Measurements from ENCODE around the gene ATP2B2.

ATP2B2 gene

DNA sequence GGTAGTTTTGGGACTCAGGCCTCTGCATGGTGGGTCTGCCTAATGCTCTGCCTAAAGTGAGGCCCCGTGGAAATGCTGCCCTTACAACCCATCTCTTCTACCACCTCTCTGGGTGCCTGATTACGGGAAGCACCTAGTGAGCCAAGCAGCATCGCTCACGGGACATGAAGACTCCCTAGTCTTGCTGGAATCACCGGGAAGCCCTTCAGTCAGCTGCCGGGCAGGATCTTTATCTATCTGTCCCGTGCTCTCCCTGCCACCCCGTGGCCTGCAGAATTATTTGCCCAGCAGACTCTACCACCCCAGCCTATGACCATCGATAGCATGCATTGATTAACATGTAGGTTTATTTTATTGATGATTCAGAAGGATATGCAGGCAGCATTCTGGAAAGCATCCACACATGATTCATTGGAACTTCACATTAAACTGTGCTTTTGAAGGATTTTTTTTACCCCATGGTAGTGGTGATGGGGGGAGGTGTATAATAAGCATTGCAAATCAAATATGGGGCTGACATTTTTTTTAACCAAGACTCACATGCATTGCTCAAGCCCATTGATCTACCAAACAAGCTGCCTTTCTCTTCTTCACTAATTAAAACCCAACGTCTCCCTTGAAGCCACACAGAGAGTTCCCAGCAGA lies 63.1 kb downstream of the ATP2B2 start:
- H3K9ac ChIP-seq (ENCODE audit: low read depth, low read length, poor library complexity, severe bottlenecking), result no peak overlapping the region

GRCh38 chr3:10440684-10441083 lies 64.7 kb downstream of the ATP2B2 start:
- H3K36me3 ChIP-seq (ENCODE audit: insufficient read depth, low read length), result no peaks in the 10 kb centered on the region
- H3K4me1 ChIP-seq (ENCODE audit: insufficient read depth, low read length, poor library complexity, severe bottlenecking), result no peaks in the 10 kb centered on the region
- H3K9me3 ChIP-seq (ENCODE audit: insufficient read depth, low read depth, low read length), result no peaks in the 10 kb centered on the region
- no peak overlapping the region for H2AFZ ChIP-seq (ENCODE audit: low read length)
- H3F3A ChIP-seq (ENCODE audit: low read depth), result no peaks in the 10 kb centered on the region
- TF ChIP-seq EZH2phosphoT487 (IDR thresholded peaks at IDR 0.05; ENCODE audit: borderline replicate concordance), result no peak
- TF ChIP-seq, protein P1, sequence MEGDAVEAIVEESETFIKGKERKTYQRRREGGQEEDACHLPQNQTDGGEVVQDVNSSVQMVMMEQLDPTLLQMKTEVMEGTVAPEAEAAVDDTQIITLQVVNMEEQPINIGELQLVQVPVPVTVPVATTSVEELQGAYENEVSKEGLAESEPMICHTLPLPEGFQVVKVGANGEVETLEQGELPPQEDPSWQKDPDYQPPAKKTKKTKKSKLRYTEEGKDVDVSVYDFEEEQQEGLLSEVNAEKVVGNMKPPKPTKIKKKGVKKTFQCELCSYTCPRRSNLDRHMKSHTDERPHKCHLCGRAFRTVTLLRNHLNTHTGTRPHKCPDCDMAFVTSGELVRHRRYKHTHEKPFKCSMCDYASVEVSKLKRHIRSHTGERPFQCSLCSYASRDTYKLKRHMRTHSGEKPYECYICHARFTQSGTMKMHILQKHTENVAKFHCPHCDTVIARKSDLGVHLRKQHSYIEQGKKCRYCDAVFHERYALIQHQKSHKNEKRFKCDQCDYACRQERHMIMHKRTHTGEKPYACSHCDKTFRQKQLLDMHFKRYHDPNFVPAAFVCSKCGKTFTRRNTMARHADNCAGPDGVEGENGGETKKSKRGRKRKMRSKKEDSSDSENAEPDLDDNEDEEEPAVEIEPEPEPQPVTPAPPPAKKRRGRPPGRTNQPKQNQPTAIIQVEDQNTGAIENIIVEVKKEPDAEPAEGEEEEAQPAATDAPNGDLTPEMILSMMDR (conservative IDR thresholded peaks at IDR 0.05; ENCODE audit: low read length), result no peak
- H3K27me3 ChIP-seq (ENCODE audit: insufficient read depth, low read length, poor library complexity, severe bottlenecking), result no peaks in the 10 kb centered on the region
- no peaks in the 10 kb centered on the region for H3K9me2 ChIP-seq (replicated peaks; ENCODE audit: low read depth, low read length)
- no peak overlapping the region for H3K9ac ChIP-seq (ENCODE audit: low read depth, low read length, poor library complexity, severe bottlenecking)
- H4K20me1 ChIP-seq (ENCODE audit: insufficient read depth, low read length, poor library complexity, severe bottlenecking), result no peaks in the 10 kb centered on the region
- H3K4me2 ChIP-seq (ENCODE audit: low read depth, low read length, poor library complexity, severe bottlenecking), result no peak overlapping the region
- H3K79me2 ChIP-seq (ENCODE audit: insufficient read depth, low read length), result no peaks in the 10 kb centered on the region
- no peak overlapping the region for H3K4me3 ChIP-seq (ENCODE audit: low read length, poor library complexity, severe bottlenecking)

More for the DNA sequence above, 63.1 kb downstream of the ATP2B2 start:
- Histone ChIP-seq H3K27me3 (ENCODE audit: insufficient read depth, low read length, poor library complexity, severe bottlenecking) (no peaks in the 10 kb centered on the region), H3K4me1 (ENCODE audit: insufficient read depth, low read length, poor library complexity, severe bottlenecking) (no peaks in the 10 kb centered on the region), H3K9me3 (ENCODE audit: insufficient read depth, low read depth, low read length) (no peaks in the 10 kb centered on the region), H3K36me3 (ENCODE audit: insufficient read depth, low read length) (no peaks in the 10 kb centered on the region), H4K20me1 (ENCODE audit: insufficient read depth, low read length, poor library complexity, severe bottlenecking) (no peaks in the 10 kb centered on the region), H3K79me2 (ENCODE audit: insufficient read depth, low read length) (no peaks in the 10 kb centered on the region), H2AFZ (ENCODE audit: low read length) (no peak overlapping the region), H3K4me2 (ENCODE audit: low read depth, low read length, poor library complexity, severe bottlenecking) (no peak overlapping the region), H3K4me3 (ENCODE audit: low read length, poor library complexity, severe bottlenecking) (no peak overlapping the region), H3K9me2 (replicated peaks; ENCODE audit: low read depth, low read length) (no peaks in the 10 kb centered on the region), H3F3A (ENCODE audit: low read depth) (no peaks in the 10 kb centered on the region)
- TF ChIP-seq, protein P1 (conservative IDR thresholded peaks at IDR 0.05; ENCODE audit: low read length), result no peak
- no peak for TF ChIP-seq EZH2phosphoT487 (IDR thresholded peaks at IDR 0.05; ENCODE audit: borderline replicate concordance)

GRCh38 chr3:10438902-10439610 lies 66.3 kb downstream of the ATP2B2 start:
- Histone ChIP-seq H3K4me1 (ENCODE audit: insufficient read depth, low read length, poor library complexity, severe bottlenecking) (no peaks in the 10 kb centered on the region), H3K27me3 (ENCODE audit: insufficient read depth, low read length, poor library complexity, severe bottlenecking) (no peaks in the 10 kb centered on the region), H3F3A (ENCODE audit: low read depth) (no peaks in the 10 kb centered on the region), H2AFZ (ENCODE audit: low read length) (no peak overlapping the region), H3K79me2 (ENCODE audit: insufficient read depth, low read length) (no peaks in the 10 kb centered on the region), H3K36me3 (ENCODE audit: insufficient read depth, low read length) (no peaks in the 10 kb centered on the region), H3K9me3 (ENCODE audit: insufficient read depth, low read depth, low read length) (no peaks in the 10 kb centered on the region), H4K20me1 (ENCODE audit: insufficient read depth, low read length, poor library complexity, severe bottlenecking) (no peaks in the 10 kb centered on the region), H3K4me2 (ENCODE audit: low read depth, low read length, poor library complexity, severe bottlenecking) (no peak overlapping the region), H3K4me3 (ENCODE audit: low read length, poor library complexity, severe bottlenecking) (no peak overlapping the region), H3K9me2 (replicated peaks; ENCODE audit: low read depth, low read length) (no peaks in the 10 kb centered on the region), H3K9ac (ENCODE audit: low read depth, low read length, poor library complexity, severe bottlenecking) (no peak overlapping the region)
- TF ChIP-seq, protein P1 (conservative IDR thresholded peaks at IDR 0.05; ENCODE audit: low read length), result no peak
- TF ChIP-seq EZH2phosphoT487 (IDR thresholded peaks at IDR 0.05; ENCODE audit: borderline replicate concordance), result no peak

All from Loucy (cell line).